Measurements from ENCODE around the gene CD244. TPM values are rescaled to one million over a fixed set of nuclear protein-coding genes. Genes with fewer than 3 reads are reported as not detected.

Gene CD244, protein sequence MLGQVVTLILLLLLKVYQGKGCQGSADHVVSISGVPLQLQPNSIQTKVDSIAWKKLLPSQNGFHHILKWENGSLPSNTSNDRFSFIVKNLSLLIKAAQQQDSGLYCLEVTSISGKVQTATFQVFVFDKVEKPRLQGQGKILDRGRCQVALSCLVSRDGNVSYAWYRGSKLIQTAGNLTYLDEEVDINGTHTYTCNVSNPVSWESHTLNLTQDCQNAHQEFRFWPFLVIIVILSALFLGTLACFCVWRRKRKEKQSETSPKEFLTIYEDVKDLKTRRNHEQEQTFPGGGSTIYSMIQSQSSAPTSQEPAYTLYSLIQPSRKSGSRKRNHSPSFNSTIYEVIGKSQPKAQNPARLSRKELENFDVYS
- total RNA-seq, result 100 to 1,000 TPM; 131 to 193 (median 150) TPM
- 112 TPM for total RNA-seq (2013)

DNA sequence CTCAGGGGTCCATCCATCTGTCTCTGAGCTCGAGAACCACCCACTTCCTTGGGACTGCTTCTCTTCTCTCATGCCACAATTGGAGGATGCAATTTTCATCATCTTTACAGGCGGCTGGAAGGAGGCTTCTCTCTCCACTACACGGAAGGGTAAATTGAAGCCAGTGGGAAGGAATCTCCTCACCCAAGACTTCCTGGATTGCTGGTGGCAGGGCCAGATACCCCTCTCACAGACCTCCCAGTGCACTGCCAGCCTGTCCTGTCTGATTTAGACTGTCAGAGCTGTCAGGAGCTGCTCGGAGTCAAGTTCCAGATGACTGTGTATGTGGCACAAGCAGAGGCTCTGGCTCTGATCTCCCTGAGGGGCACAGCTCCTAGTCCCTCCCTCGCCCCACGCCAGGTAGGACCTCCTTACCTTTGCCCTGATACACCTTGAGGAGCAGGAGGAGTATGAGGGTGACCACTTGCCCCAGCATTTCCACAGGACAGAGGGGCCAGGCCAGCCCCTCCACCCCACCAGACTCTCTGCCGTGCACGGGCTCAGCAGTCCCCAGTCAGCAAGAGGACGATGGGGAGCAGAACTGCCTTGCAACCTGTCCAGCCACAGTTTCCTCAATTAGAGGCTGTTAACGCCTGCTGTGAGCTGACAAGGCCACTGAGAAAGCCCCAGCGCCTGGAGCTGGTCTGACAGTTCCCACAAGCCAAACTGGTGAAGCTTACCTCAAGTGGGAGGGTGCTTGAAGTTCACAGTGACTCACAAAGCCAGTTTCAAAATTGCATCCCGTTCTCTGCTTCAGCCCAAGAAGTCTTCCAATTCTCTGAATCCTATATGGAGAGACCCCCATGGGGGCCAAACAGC is at the start of gene CD244:
TSS of gene CD244 (minus strand) at position 685 of the 858 bp plus-strand sequence. CDS start at position 475, 210 bp downstream.
- no peaks in the 10 kb centered on the region for H3K9me3 ChIP-seq (ENCODE audit: control insufficient read depth, insufficient read depth, low read length)
- DNase-seq (peak; percentile 79 to 81), ATAC-seq (peak; percentile 88 to 97 (median 95))
- peak within 1 kb of the TSS; percentile 66 for H3K4me3 ChIP-seq (ENCODE audit: low read length)
- H3K36me3 Mint-ChIP-seq, result peaks cover 7% of the 10 kb centered on the region
- intact Hi-C loops (cut with micrococcal nuclease), result loop anchor here (1.0 to 5.0 kb wide), 3 partner anchors 12 to 65 kb away; partner anchors contain the start of gene LY9
- H3K27ac Mint-ChIP-seq, result peak within 1 kb of the TSS in 1 of 2 donors; percentile 93
- H3K9me3 Mint-ChIP-seq, result no peaks in the 10 kb centered on the region
- no peaks in the 10 kb centered on the region for H3K27me3 ChIP-seq (ENCODE audit: control insufficient read depth, insufficient read depth, low read length)
- peaks cover 54 to 64% of the 10 kb centered on the region in 2 donors for H3K4me1 Mint-ChIP-seq
- H3K4me1 ChIP-seq (ENCODE audit: control insufficient read depth, insufficient read depth, low read length), result peaks cover 65% of the 10 kb centered on the region
- peak within 1 kb of the TSS; percentile 74 for H3K27ac ChIP-seq (ENCODE audit: low read length)
- H3K4me3 Mint-ChIP-seq, result peak within 1 kb of the TSS; percentile 97
- WGBS (ENCODE audit: insufficient coverage), result 8% methylated on average over 12 of the region's 12 CpGs
- TF ChIP-seq, protein P1, sequence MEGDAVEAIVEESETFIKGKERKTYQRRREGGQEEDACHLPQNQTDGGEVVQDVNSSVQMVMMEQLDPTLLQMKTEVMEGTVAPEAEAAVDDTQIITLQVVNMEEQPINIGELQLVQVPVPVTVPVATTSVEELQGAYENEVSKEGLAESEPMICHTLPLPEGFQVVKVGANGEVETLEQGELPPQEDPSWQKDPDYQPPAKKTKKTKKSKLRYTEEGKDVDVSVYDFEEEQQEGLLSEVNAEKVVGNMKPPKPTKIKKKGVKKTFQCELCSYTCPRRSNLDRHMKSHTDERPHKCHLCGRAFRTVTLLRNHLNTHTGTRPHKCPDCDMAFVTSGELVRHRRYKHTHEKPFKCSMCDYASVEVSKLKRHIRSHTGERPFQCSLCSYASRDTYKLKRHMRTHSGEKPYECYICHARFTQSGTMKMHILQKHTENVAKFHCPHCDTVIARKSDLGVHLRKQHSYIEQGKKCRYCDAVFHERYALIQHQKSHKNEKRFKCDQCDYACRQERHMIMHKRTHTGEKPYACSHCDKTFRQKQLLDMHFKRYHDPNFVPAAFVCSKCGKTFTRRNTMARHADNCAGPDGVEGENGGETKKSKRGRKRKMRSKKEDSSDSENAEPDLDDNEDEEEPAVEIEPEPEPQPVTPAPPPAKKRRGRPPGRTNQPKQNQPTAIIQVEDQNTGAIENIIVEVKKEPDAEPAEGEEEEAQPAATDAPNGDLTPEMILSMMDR (IDR thresholded peaks at IDR 0.05), result no peak
- H3K27me3 Mint-ChIP-seq (ENCODE audit: low read depth in 2 of 2), result no peaks in the 10 kb centered on the region
- peaks cover 9% of the 10 kb centered on the region for H3K36me3 ChIP-seq (ENCODE audit: control insufficient read depth, insufficient read depth, low read length)

DNA sequence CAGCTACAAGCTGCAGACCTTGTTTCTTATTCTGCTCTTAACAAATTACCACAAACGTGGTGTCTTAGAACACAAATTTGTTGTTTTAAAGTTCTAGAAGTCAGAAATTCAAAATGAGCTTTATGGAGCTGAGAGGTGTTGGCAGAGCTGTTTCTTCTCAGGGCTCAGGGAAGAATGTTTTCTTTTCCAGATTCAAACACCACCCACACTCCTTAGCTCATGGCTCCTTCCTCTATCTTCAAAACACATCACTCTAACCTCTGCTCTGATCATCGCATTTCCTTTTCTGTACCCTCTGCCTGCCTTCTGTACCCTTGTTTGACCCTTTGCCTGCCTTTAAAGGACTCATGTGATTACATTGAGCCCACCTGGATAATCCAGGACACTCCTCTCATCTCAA is 49.2 kb upstream of the CD244 start:
- H3K27me3 ChIP-seq (ENCODE audit: control insufficient read depth, insufficient read depth, low read length), result no peaks in the 10 kb centered on the region
- intact Hi-C loops (cut with micrococcal nuclease), result no loop called here
- H3K27ac ChIP-seq (ENCODE audit: low read length), result no peak overlapping the region
- no peaks in the 10 kb centered on the region for H3K9me3 ChIP-seq (ENCODE audit: control insufficient read depth, insufficient read depth, low read length)
- Mint-ChIP-seq H3K4me3 (no peak overlapping the region), H3K4me1 (no peaks in the 10 kb centered on the region), H3K27ac (no peak overlapping the region), H3K9me3 (no peaks in the 10 kb centered on the region), H3K36me3 (no peaks in the 10 kb centered on the region), H3K27me3 (ENCODE audit: low read depth in 2 of 2) (no peaks in the 10 kb centered on the region)
- no peak overlapping the region for H3K4me3 ChIP-seq (ENCODE audit: low read length)
- TF ChIP-seq, protein P1 (IDR thresholded peaks at IDR 0.05), result no peak
- no peaks in the 10 kb centered on the region for H3K4me1 ChIP-seq (ENCODE audit: control insufficient read depth, insufficient read depth, low read length)
- no peak for DNase-seq
- ATAC-seq, result no peak
- 85% methylated on average over 2 of the region's 2 CpGs for WGBS (ENCODE audit: insufficient coverage)
- no peaks in the 10 kb centered on the region for H3K36me3 ChIP-seq (ENCODE audit: control insufficient read depth, insufficient read depth, low read length)

DNA sequence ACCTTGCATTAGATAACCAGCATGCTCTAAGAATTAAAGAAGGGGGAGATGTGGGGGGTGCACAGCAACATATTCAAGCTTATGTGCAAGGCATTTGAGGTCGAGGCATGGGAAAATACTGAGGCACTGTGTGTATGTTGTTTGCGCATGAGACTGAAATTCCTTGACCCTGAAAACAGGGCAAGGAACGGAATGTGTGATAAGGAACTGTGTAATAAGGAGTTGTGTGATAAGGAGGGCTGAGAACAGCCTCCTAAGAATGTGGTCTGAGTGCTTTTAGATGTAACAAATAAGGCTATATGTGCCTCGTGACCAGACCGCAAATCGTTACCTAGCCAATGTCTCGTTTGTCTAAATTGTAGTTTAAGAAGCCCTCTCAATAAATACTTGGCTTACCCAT is 48.8 kb upstream of the CD244 start:
- H3K27me3 ChIP-seq (ENCODE audit: control insufficient read depth, insufficient read depth, low read length), result no peaks in the 10 kb centered on the region
- no peak overlapping the region for H3K4me3 ChIP-seq (ENCODE audit: low read length)
- DNase-seq (no peak), ATAC-seq (no peak)
- Mint-ChIP-seq H3K36me3 (no peaks in the 10 kb centered on the region), H3K9me3 (no peaks in the 10 kb centered on the region), H3K4me1 (no peaks in the 10 kb centered on the region), H3K27ac (no peak overlapping the region), H3K27me3 (ENCODE audit: low read depth in 2 of 2) (no peaks in the 10 kb centered on the region), H3K4me3 (no peak overlapping the region)
- intact Hi-C loops (cut with micrococcal nuclease), result no loop called here
- no peak overlapping the region for H3K27ac ChIP-seq (ENCODE audit: low read length)
- H3K36me3 ChIP-seq (ENCODE audit: control insufficient read depth, insufficient read depth, low read length), result no peaks in the 10 kb centered on the region
- H3K9me3 ChIP-seq (ENCODE audit: control insufficient read depth, insufficient read depth, low read length), result no peaks in the 10 kb centered on the region
- TF ChIP-seq, protein P1 (IDR thresholded peaks at IDR 0.05), result no peak
- WGBS (ENCODE audit: insufficient coverage), result 88% methylated on average over 7 of the region's 7 CpGs
- no peaks in the 10 kb centered on the region for H3K4me1 ChIP-seq (ENCODE audit: control insufficient read depth, insufficient read depth, low read length)
